ENCODE data around the gene ZNF710.

The ZNF710 gene

DNA sequence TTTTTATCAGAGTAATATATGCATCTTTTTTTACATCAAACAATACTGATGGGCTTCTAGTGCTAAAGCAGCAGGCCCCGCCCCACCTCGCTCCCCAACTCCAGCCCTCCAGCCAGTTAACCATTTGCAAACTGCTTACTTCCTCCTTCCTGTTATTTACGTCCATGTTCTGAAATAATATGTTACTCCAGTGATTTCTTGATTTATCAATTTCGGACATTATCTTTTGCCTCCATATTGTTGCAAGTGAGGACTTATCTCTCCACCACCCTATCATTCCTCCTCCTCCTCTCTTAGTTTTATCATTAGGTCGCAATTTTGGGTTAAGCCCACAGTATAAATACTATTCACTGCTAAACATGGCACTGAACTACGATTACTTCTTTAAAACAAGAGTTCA lies 39.5 kb downstream of the ZNF710 start:
- no peak for DNase-seq

- DNase-seq, result no peak
These were observed 41.2 kb downstream of the ZNF710 start for GRCh38 chr15:90042356-90042755.

GRCh38 chr15:90042766-90043529 lies 41.8 kb downstream of the ZNF710 start:
- no peak for DNase-seq

- no peak for DNase-seq
These were observed 42.4 kb downstream of the ZNF710 start for GRCh38 chr15:90043530-90044010.

DNA sequence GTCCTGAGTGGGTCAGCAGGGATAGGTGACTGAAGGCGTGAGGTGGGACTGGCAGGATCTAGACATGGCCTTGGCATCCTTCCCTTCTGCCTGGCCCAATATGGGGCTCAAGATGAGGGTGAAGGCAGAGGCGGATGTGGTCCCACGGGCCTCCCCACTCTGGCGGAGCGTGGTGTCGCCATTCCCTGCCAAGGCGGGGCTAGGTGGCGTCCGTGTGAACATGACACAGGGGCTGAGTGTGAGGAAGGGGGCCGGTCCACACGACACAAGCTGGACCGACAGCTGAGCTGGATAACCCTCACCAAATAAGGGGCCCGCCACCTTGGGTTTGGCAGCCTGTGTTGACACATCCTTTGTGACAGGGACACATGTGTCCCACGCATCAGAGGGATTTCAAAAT lies 43.1 kb downstream of the ZNF710 start:
- DNase-seq, result no peak

DNA sequence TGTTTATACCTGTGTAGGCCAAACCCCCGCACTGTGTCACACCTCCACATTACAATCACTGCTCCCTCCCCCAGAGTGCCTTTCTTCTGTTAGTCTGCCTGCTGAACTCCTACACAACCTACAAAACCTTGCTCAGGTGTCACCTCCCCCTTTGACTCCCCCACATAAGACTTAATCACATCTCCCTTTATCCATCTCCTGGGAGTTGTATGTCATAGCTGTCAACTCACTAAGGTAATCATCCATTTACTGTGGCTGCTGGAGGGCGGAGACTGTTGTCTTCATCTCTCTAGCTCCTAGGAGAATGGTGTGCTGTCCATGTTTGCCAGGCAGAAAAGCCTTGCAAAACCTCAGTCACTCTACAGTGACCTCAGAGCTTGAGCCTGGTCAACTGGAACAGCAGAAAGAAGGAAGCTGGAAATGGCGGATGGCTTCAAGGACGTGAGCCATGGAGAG lies 43.8 kb downstream of the ZNF710 start:
- no peak for DNase-seq

GRCh38 chr15:90046289-90046688 lies 45.2 kb downstream of the ZNF710 start:
- DNase-seq, result no peak

DNA sequence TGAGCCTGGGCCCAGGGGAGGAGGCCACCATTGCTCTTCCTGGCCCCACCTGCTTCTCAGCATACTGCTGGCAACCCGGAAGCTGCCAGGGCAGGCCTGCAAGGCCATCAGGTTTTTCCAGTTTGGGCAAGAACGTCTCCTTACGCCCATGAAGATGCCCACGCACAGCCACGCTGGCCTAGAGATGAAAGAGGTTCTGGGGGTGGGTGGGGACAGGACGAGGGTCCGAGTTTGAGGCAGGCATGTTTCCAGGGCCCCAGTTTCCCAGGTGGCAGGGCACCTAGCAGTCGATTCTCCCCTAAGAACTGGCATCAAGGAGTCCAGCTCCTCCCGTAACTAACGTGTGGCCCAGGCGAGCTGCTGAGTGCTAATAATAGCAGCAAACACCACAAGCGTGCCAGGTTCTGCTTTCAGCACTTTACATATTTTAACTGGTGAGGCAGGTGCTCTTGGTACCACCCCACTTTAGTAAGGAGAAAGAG lies 45.8 kb downstream of the ZNF710 start:
- no peak for DNase-seq

DNA sequence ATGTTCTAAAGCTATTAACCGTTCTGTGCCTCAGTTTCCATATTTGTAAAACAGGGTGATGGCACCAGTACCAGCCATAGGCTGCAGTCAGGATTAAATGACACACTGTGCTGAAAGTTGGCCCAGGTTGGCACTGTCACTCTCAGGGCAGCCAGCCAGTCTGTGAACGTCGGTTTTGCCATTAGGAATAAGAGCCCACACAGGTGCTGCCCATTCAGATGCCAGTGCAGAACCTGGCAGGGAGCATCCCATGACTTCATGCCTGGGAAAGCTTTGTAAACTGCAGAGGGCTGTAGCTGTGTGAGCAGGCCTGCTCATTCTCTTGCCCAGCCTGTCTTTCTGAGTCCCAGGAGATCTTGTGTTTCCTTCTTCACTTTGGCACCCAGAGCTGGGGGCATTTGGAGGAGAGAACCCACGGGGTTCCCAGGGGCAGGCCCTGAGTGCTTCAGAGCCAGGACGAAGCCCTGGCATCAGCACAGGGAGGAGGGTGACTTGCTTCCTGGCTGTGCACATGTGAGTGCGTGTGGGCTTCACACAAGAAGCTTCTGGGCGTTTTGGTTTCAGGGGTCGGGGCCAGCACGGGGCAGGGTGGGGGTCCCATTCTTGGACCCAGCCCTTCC lies 46.9 kb downstream of the ZNF710 start:
- no peak for DNase-seq

- no peak for DNase-seq
These were observed 47.9 kb downstream of the ZNF710 start for GRCh38 chr15:90049030-90049429.

GRCh38 chr15:90049666-90050604 lies 48.8 kb downstream of the ZNF710 start:
- no peak for DNase-seq

DNA sequence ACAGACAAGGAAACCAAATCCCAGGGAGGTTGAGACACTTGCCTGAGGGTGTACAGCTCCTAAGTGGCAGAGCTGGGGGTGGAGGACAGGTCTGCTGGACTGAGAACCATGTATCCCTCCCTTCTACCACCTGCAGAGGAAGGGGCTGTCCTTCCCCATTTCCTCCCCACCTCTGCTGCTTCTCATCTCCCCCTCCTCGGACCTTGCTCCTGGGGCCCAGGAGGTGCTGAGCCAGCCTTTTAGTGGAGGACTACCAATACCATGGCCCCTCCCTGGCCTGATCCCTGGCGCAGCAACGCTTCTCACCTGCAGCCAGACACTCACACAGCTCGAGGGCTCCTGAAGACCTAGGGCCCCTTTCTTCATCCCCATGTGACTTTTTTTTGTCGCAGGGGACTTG lies 50.8 kb downstream of the ZNF710 start:
- DNase-seq, result no peak

- no peak for DNase-seq
These were observed 52.8 kb downstream of the ZNF710 start for GRCh38 chr15:90053685-90054466.

GRCh38 chr15:90054618-90055097 lies 53.5 kb downstream of the ZNF710 start:
- no peak for DNase-seq

DNA sequence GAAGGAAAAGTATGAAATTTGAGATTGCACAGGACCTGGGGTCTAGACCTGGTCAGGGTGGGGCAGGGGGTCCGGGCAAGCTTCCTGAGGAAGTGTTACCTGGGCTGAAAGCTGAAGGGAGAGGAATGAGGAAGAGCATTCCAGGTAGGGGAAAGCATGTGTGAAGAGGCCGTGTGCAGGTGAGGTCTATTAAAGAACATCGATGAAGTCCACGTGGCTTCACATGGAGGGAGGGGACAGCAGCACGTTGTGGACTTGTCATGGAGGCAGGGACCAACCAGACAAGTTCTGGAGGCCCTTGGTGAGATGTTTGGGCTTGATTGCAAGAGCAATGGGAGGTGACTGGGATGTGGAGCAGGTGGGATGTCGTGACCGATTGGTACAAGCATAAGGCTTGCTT lies 54.1 kb downstream of the ZNF710 start:
- DNase-seq, result no peak

DNA sequence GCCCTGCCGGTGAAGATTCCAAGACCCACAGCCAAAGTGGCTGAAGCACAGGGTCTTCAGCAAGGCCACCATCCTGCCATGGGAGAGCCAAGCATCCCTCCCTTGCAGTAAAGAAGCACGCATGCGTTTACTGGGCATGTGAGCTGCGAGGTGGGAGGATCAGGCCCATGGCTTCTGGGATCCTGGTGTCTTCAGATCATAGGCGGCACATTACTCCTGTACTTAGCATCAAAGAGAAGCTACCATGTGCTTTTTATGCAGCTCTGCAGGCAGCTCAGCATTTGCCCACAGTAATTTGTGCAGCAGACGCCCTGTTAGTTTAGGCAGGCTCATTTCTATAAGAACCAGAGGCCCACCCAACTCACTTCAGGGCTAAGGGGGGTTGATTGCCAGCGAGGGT lies 55.4 kb downstream of the ZNF710 start:
- DNase-seq, result no peak

DNA sequence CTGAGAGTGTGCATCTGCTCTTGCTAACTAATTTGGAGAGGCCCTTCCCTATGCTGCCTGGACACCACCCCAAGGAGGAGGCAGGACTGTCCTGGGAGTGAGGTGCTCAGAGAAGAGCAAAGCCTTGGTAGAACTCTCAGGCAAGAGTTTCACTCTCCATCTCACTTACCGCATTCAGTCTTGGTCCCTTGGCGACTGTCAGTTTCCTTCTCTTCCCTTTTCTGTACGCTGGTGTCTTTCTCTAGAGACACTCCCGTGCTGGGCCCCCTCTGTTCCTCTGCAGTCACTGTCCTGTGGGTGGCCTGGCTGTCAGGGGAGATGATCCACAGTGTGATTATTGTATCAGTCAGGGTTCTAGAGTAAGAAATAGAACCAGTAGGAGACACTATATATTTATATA lies 57.2 kb downstream of the ZNF710 start:
- DNase-seq, result no peak

DNA sequence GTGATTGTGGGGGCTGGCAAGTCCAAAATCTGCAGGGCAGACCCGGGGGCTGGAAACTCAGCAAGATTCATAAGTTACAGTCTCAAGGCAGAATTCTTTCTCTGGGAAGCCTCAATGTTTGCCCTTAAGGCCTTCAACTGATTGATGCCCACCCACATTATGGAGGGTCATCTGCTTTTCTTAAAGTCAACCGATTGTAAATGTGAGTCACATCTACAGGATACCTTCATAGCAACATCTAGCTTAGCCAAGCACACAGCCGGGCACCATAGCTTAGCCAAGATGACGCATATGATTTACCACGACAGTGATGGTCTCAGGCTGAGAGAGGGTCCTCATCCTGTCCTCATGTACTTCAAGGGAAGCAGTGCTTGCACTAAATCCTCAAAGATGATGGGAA lies 57.7 kb downstream of the ZNF710 start:
- DNase-seq, result no peak

GRCh38 chr15:90059208-90059985 lies 58.3 kb downstream of the ZNF710 start:
- DNase-seq, result peak; percentile 83 to 86

GRCh38 chr15:90060797-90061196 lies 59.7 kb downstream of the ZNF710 start:
- DNase-seq, result no peak

DNA sequence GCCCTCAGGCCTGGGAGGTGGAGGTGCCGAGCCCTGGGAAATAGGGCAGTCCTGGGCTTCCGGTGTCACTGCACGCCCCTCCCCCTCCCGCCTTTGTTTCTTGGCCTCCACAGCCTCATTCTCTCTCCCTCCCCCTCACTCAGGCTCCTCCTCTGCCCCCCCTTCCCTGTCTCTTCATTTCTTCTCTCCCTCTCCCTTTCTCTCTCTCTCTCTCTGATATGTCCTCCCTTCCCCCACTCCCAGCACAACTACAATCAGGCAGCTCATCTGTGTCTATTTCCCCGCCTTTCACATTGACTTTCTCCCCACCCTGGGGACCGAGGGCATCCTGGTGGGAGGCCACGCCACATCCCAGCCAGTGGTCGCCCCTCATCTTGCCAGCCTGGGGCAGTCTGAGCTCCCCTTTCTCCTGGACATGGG lies 60.9 kb downstream of the ZNF710 start:
- DNase-seq, result peak; percentile 62 to 64
